Subcutaneous adipose tissue (tissue), 4 donors: ENCODE data around the gene SHMT2. TPM values are rescaled to one million over a fixed set of nuclear protein-coding genes. Genes with fewer than 3 reads are reported as not detected.

Experiments used
- total RNA-seq, 4 donors: library from RNA; depleted of rRNA; stranded (reverse); fragments of >200 nt; gene quantifications; one replicate each; pipeline ENCODE4 v1.1.0, GENCODE V29; 2016
- TF ChIP-seq, protein P1 (sequence below): fragments of 450-650 bp; IDR thresholded peaks from one replicate; pipeline ENCODE4 v1.5.1; 2016; ENCODE audit warnings: low read depth, mild to moderate bottlenecking, control low read depth, antibody characterized with exemption, moderate library complexity

The SHMT2 gene
- total RNA-seq, 4 donors from 2014 or later = 19.1 to 41.6 (median 32.7) TPM

DNA sequence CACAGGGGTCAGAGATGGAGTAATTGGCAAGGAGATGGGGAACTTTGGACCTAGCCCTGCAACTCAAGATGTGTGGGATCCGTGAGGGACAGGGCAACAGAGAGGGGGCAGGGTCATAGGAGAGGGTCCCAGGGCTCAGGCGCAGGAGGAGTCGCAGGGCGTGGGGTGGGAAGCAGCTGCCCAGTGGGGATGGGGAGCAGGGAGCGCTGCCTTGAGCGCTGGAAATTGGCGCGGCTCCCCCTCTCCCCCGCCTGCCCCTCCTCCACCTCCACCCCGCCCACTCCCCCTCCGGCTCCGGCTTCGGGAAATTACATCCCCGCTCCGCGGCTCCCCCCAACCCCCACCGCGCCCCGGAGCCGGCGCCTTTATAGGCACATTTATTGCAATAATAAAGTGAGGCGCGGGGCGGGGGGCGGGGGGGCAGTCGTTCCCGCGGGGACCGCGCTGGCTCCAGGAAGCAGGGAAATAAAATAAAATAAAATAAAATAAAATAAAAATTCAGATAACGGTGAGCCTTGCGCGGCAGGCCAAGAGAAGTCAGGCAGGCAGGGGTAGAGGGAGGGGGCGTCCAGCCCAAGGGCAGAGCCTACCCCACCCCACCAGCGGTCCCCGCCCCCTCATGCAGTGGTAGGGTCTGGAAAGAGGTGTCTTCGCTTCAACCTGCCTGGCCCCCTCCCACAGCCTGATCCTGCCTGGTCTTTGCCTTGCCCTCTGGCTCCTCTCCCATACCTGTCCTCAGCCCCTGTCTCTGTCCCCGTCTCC, 9.3 kb upstream of the SHMT2 start:
- TF ChIP-seq, protein P1, sequence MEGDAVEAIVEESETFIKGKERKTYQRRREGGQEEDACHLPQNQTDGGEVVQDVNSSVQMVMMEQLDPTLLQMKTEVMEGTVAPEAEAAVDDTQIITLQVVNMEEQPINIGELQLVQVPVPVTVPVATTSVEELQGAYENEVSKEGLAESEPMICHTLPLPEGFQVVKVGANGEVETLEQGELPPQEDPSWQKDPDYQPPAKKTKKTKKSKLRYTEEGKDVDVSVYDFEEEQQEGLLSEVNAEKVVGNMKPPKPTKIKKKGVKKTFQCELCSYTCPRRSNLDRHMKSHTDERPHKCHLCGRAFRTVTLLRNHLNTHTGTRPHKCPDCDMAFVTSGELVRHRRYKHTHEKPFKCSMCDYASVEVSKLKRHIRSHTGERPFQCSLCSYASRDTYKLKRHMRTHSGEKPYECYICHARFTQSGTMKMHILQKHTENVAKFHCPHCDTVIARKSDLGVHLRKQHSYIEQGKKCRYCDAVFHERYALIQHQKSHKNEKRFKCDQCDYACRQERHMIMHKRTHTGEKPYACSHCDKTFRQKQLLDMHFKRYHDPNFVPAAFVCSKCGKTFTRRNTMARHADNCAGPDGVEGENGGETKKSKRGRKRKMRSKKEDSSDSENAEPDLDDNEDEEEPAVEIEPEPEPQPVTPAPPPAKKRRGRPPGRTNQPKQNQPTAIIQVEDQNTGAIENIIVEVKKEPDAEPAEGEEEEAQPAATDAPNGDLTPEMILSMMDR = no peak

DNA sequence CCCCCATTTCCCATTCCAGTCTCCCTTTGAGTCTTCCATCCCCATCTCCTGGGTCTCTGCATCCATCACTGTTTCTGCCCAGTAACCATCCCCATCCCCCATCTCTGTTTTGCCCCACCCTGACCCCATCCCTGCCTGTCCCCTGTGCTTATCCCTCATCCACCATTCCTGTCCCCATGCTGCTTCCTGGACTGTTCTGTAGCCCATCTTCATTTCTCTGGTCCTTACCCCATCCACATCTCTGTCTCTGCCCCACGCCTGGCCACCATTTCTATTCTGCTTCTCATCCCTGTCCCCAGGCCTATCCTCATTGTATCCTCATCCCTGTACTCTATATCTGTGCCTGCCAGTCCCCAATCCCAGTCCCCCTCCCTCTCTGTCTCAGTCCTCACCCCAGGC, 8.7 kb upstream of the SHMT2 start:
- TF ChIP-seq, protein P1 = no peak

DNA sequence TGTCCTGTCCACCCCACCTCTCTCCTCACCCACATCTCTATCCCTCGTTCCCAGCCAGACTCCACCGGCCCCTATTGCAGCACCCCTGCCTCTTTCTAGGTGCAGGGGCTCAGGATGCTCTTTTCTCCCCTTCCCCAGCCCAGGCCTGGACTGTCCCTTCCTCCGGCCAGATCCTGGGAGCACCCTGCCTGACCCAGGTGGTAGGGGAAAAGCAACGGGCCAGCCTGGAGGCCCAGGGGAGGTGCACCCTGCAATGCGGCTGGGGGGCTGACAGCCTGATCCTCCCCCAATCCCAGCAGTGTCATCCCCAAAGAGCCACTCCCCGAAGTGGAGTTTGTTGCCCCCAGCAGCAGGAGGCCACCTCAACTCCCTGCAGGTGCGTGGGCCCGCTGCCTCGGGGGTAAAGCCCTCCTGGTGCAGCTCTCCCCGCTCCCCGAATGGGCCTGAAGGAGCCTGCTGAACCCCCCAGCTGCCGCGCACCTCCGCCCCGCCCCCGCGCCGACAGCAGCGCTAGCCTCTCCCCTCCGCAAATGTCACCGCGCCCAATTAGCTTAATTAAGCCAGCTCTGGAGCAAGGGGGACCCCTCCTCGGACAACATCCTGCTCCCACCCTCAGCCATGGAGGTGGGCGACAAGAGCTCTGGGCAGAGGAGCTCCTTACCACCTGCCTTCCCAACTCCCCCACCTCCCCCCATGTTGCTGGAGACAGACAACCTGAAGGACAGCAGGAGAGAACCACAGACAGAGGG, 8.2 kb upstream of the SHMT2 start:
- TF ChIP-seq, protein P1 = no peak

DNA sequence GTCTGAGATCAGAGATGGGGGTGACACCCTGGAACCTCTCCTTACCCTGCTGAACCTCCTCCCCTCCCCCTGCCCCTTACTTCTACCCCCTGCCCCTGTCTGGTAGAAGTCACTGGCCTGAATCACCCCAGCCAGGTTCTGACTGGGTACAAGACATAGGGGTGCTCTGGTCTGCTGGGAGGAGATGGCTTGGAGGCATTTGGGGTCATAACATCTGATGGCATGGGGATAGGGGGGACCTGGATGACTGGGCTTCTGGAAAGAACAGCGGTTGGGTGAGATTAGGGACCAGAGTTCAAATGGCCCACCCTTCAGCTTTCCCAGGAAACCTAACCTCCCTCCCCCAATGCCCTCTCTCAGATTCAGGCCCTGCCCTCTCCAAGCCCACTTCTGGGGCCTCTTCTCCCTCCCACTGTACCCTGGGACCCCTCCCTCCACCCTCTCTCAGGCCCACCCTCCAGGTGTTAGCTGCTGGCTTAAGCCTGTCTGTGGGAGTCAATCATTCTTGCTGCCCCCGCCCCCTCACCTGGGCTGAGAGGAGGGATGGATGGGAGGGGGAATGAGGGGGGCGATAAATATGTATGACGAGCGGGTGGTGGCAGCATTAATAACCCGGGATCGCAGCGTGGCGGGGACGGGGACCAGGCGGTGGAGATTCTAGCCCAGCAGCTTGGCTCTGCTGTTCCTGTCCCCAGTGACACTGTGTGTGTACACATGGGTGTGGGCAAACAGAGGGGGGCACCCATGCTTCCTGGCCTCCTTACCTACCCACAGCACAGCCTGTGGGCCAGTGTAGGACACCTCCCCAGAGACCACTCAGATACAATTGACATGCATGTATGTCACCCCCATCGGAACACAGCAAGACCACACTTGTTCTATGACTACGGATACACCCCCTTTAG, 7.0 kb upstream of the SHMT2 start:
- TF ChIP-seq, protein P1 = no peak

DNA sequence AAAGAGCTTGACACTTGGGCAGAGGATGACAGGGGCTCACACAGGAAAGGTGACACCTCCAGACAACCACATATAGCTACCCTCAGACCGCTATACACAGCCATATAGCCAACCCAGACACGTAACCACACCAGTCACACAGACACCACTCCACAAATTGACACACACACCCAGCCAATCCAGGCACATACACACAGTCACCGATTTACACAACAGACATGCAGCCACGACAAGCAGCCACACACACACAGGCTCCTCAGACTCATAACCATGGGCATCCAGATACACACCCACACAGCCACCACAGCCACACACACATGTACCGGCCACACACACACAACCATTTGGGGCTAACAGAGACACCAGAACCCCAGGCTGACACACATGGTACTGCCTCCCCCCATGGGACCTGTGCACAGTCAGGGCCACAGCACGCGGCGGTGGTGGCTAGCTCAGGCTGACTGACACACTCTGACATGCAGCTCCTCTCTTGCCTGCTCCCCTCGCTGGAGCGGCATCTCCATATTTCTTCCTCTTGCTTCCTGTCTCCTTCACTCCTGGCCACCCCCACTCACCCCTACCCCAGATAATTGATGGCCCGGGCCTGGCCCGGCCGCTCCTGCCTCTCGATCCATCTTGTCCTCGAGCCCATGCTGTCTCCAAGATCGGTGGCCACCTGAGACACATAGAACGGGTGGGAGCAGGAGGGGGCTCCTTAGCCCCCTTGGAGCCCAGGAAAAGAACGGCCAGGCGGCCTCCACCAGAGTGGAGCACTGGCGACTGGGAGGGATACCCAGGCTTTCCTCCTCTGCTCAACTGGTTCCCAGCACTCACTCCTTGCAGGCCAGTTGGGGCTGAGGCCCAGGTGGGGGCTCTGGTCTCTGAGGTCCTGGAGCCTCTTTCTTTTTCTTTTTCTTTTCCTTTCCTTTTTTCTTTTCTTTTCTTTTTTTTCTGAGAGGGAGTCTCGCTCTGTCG, 6.0 kb upstream of the SHMT2 start:
- TF ChIP-seq, protein P1 = no peak

DNA sequence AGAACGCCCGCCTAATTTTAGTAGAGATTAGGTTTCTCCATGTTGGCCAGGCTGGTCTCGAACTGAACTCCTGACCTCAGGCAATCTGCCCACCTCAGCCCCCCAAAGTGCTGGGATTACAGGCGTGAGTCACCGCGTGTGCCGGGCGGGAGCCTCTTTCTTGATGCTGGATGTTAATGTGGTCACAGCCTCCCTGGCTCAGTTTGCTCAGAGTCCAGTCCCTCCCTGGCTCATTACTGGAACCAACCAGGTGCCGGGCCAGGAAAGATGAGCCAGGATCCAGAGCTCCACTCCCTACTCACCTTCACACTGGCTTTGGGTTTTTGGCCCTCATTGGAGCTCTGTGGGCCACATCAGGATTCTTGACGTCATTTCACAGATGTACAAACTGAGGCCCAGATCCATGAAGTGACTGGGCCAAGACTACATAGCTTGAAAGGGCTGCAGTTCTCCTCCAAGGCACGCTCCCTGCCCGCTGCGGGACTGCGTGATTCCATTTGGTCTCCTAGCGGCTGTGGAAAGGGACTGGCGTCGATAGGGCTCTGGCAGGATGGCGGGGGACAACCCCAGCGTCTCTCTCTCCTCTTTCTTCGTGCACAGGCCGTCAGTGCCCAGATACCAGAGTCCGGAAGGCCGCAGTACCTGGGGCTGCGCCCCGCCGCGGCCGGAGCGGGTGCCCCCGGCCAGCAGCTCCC, 5.1 kb upstream of the SHMT2 start:
- TF ChIP-seq, protein P1 = no peak
